OCI-LY1 (cell line): Measurements from ENCODE around the gene MUC13.

Experiments
- H2AFZ ChIP-seq: fragments of 200-600 bp; sonication (generic), shearing (Covaris generic); 2 replicates; pipeline ENCODE4 v1.6.0; 2014; ENCODE audit warnings: antibody characterized with exemption, mild to moderate bottlenecking, low read length
- H3F3A ChIP-seq: fragments of 200-600 bp; sonication (generic), shearing (Covaris generic); 2 replicates; pipeline ENCODE4 v1.6.0; 2014; ENCODE audit warnings: mild to moderate bottlenecking, antibody characterized with exemption, low read length, moderate library complexity; ENCODE audit not compliant: insufficient read depth
- H3K27ac ChIP-seq: fragments of 200-600 bp; sonication (generic); 2 replicates; pipeline ENCODE4 v1.5.1; 2014; ENCODE audit warnings: low read length, mixed run types, mild to moderate bottlenecking, low read depth; ENCODE audit not compliant: poor library complexity, severe bottlenecking
- H3K27me3 ChIP-seq: fragments of 200-600 bp; sonication (generic); 2 replicates; pipeline ENCODE4 v1.6.0; 2014; ENCODE audit warnings: antibody characterized with exemption, mild to moderate bottlenecking, low read length, moderate library complexity; ENCODE audit not compliant: insufficient read depth
- H3K36me3 ChIP-seq: fragments of 200-600 bp; sonication (generic); 2 replicates; pipeline ENCODE4 v1.6.1; 2014; ENCODE audit warnings: mild to moderate bottlenecking, antibody characterized with exemption, low read length, moderate library complexity, mixed read lengths; ENCODE audit not compliant: insufficient read depth
- H3K4me1 ChIP-seq: fragments of 200-600 bp; sonication (generic); 2 replicates; pipeline ENCODE4 v1.5.1; 2014; ENCODE audit warnings: mild to moderate bottlenecking, low read length, moderate library complexity; ENCODE audit not compliant: insufficient read depth, severe bottlenecking
- H3K4me2 ChIP-seq: fragments of 200-600 bp; sonication (generic), shearing (Covaris generic); 2 replicates; pipeline ENCODE4 v1.6.1; 2014; ENCODE audit warnings: low read length
- H3K4me3 ChIP-seq: fragments of 200-600 bp; sonication (generic); 2 replicates; pipeline ENCODE4 v1.5.1; 2014; ENCODE audit warnings: low read length, low read depth, mild to moderate bottlenecking, mixed read lengths; ENCODE audit not compliant: poor library complexity, severe bottlenecking
- H3K79me2 ChIP-seq: fragments of 200-600 bp; shearing (Covaris generic); 2 replicates; pipeline ENCODE4 v1.6.1; 2016; ENCODE audit warnings: mixed run types, low read length, mixed read lengths; ENCODE audit not compliant: insufficient read depth
- H3K9ac ChIP-seq: fragments of 200-600 bp; sonication (generic), shearing (Covaris generic); 2 replicates; pipeline ENCODE4 v1.6.1; 2014; ENCODE audit warnings: mild to moderate bottlenecking, low read length, mixed read lengths
- H3K9me2 ChIP-seq: fragments of 200-600 bp; sonication (generic), shearing (Covaris generic); 2 replicates; pipeline ENCODE4 v1.6.1; 2014; ENCODE audit warnings: low read depth, mild to moderate bottlenecking, low read length, mixed read lengths
- H3K9me3 ChIP-seq: fragments of 200-600 bp; shearing (Covaris generic); 2 replicates; pipeline ENCODE4 v1.6.1; 2014; ENCODE audit warnings: low read length, mixed read lengths
- H4K20me1 ChIP-seq: fragments of 200-600 bp; sonication (generic), shearing (Covaris generic); 2 replicates; pipeline ENCODE4 v1.6.0; 2016; ENCODE audit warnings: mild to moderate bottlenecking, low read length; ENCODE audit not compliant: insufficient read depth
- EZH2 ChIP-seq: fragments of 200-600 bp; sonication (generic), shearing (Covaris generic); IDR thresholded peaks from 2 replicates; pipeline ENCODE4 v1.8.0; 2017; ENCODE audit warnings: borderline replicate concordance, mixed run types, mild to moderate bottlenecking, antibody characterized with exemption, low read length, moderate library complexity, mixed read lengths
- TF ChIP-seq, protein P1 (sequence below): fragments of 200-600 bp; sonication (generic), shearing (Covaris generic); IDR thresholded peaks from 2 replicates; pipeline ENCODE4 v1.5.1; 2017; ENCODE audit warnings: mild to moderate bottlenecking, antibody characterized with exemption, low read length, moderate library complexity, mixed read lengths

MUC13 gene

DNA sequence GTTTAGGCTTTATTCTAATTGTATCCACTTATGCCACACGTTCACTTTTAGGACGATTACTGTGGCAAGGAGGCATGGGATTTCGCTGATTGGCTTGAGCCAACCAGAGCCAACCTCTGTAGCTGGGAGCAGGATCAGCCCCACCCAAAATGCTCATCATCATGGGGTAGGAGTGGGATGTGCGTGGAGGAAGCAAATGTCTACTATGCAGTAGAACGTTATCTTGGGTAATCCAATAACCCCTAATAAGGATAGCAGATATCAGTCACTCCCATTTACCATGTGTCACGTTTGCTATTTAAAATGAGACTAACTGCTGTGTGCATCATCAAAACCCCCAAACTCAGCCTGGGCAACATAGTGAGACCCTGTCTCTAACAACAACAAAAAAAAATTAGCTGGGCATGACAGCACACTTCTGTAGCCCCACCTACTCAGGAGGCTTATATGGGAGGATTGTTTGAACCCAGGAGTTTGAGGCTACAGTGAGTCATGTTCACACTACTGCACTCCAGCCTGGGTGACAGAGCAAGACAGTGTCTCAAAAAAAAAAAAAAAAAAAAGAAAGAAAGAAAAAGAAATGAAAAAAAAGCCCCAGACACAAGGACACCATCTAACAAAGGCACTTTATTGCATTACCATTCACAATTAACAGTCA lies 29.6 kb downstream of the MUC13 start:
- H3K9ac ChIP-seq: no peak overlapping the region
- no peak overlapping the region for H3K4me2 ChIP-seq
- H3K9me2 ChIP-seq: no peaks in the 10 kb centered on the region
- no peak for TF ChIP-seq EZH2
- TF ChIP-seq, protein P1, sequence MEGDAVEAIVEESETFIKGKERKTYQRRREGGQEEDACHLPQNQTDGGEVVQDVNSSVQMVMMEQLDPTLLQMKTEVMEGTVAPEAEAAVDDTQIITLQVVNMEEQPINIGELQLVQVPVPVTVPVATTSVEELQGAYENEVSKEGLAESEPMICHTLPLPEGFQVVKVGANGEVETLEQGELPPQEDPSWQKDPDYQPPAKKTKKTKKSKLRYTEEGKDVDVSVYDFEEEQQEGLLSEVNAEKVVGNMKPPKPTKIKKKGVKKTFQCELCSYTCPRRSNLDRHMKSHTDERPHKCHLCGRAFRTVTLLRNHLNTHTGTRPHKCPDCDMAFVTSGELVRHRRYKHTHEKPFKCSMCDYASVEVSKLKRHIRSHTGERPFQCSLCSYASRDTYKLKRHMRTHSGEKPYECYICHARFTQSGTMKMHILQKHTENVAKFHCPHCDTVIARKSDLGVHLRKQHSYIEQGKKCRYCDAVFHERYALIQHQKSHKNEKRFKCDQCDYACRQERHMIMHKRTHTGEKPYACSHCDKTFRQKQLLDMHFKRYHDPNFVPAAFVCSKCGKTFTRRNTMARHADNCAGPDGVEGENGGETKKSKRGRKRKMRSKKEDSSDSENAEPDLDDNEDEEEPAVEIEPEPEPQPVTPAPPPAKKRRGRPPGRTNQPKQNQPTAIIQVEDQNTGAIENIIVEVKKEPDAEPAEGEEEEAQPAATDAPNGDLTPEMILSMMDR: no peak
- H3K79me2 ChIP-seq: no peaks in the 10 kb centered on the region
- no peaks in the 10 kb centered on the region for H3K9me3 ChIP-seq
- no peak overlapping the region for H3K4me3 ChIP-seq
- no peaks in the 10 kb centered on the region for H3K36me3 ChIP-seq
- no peaks in the 10 kb centered on the region for H3F3A ChIP-seq
- H2AFZ ChIP-seq: no peak overlapping the region
- no peak overlapping the region for H3K27ac ChIP-seq
- no peaks in the 10 kb centered on the region for H3K27me3 ChIP-seq
- H3K4me1 ChIP-seq: no peaks in the 10 kb centered on the region
- H4K20me1 ChIP-seq: no peaks in the 10 kb centered on the region

DNA sequence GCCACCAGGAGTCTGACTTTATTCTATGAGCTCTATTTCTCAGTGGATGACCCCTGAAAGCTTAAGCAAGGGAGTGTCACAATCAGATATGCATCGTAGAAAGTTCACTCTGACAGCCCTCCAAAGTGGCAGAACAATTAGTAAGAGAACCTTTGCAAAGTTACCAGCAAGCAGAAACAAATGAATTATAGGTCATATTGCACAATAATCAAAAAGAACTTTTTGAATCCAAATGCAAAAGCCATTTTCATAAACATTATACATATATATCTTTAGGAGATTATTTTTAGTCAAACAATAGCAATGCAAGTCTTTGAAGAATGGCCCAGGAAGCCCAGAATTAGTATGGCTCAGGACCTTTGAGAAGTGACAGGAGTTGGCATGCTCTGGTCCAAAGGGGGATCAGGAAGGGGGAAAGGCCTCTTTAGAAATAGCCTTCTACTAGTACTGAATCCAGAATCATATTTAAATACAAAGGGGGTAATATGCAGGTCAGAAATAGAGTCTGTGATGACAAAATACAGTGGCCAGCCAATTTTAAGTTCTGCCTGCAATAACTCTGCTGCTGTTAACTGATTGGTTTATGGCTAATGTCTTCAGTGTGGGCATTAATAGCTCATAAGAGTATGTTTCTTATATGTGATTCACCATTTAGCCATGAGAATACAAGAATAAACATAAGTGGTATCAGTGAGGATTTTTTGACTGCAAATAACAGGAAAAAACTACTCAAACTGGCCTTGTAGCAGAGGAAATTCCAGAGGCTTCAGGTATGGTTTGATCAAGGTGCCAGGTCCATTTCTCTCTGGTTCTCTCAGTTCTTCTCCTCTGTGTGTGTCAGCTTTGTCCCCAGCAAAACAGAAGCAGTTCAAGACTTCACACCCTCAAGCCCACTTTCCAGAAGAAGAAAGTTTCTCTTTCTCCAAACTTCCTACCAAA lies 30.4 kb downstream of the MUC13 start:
- Histone ChIP-seq H3K27me3 (no peaks in the 10 kb centered on the region), H3F3A (no peaks in the 10 kb centered on the region)
- no peak for TF ChIP-seq EZH2
- TF ChIP-seq, protein P1: no peak

DNA sequence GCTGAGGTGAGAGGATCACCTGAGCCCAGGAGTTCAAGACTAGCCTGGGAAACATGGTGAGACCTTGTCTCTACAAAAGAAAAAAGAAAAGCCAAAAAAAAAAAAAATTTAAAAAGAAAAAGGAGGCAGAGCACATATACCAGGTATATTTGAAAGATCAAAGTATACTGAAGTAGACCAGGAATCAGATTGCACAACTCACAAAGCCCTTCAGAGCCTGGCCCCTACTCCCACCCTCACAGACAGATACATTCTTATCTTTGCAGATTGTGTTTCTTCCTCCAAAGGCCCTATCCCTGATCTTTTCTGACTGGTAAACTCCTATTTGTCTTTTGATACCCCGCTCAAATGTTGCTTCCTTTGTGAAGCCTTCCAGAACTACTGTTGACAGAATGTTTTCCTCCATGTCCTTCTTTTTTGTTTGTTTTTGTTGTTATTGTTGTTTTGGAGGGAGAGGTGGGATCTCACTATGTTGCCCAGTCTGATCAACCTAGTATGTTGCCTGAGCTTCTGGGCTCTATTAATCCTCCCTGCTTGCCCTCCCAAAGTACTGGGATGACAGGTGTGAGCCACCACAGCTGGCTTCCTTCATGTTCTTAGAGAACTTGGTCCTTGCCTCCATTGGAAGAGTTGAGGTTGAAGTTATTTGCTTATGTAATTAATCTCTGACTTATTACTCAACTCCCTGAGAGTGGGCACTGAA lies 37.6 kb downstream of the MUC13 start:
- H3K27ac ChIP-seq: no peak overlapping the region
- no peaks in the 10 kb centered on the region for H3K36me3 ChIP-seq
- no peak overlapping the region for H3K4me3 ChIP-seq
- H3K9me3 ChIP-seq: no peaks in the 10 kb centered on the region
- H3K4me1 ChIP-seq: no peaks in the 10 kb centered on the region
- H2AFZ ChIP-seq: no peak overlapping the region
- H3K9me2 ChIP-seq: no peaks in the 10 kb centered on the region
- no peaks in the 10 kb centered on the region for H4K20me1 ChIP-seq
- H3K4me2 ChIP-seq: no peak overlapping the region
- no peaks in the 10 kb centered on the region for H3K27me3 ChIP-seq
- no peak for TF ChIP-seq EZH2
- TF ChIP-seq, protein P1: no peak
- H3K9ac ChIP-seq: no peak overlapping the region
- H3F3A ChIP-seq: no peaks in the 10 kb centered on the region
- H3K79me2 ChIP-seq: no peaks in the 10 kb centered on the region

More for the DNA sequence above, 30.4 kb downstream of the MUC13 start:
- H3K27ac ChIP-seq: no peak overlapping the region
- no peaks in the 10 kb centered on the region for H3K79me2 ChIP-seq
- no peaks in the 10 kb centered on the region for H3K36me3 ChIP-seq
- no peak overlapping the region for H3K4me3 ChIP-seq
- no peak overlapping the region for H3K4me2 ChIP-seq
- H3K4me1 ChIP-seq: no peaks in the 10 kb centered on the region
- no peaks in the 10 kb centered on the region for H3K9me2 ChIP-seq
- no peaks in the 10 kb centered on the region for H4K20me1 ChIP-seq
- no peak overlapping the region for H2AFZ ChIP-seq
- H3K9ac ChIP-seq: no peak overlapping the region
- H3K9me3 ChIP-seq: no peaks in the 10 kb centered on the region
